GM21529 (cell line): ENCODE data around the gene KCNQ2.
"Not testable (repeated sequence)": the region's sequence is repeated elsewhere in the genome, so short reads cannot be mapped to it uniquely, and the experiment has no call there.

Source experiments
- ATAC-seq: cut with Tn5 transposase; IDR thresholded peaks from one replicate; pipeline ENCODE4 v1.9.1; 2021; ENCODE audit not compliant: unreplicated experiment

The KCNQ2 gene

DNA sequence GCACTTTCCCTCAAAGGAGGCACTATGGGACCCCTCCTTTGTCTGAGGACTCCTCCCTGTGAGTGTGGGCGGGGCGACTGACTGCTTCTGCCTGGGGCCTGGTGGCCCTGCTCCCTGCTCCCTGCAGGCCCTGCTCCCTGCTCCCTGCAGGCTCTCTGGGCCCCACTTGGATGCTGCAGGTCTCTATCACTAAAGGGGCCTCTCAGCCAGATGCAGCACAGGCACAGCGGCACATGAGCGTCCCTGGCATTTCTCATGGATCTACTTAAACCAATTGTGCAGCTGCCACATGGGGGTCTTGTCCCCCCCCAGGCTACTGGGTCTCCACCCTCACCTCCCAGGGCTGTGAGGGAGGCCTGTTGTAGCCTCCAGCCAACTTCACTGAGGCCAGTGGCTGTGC lies 18.6 kb upstream of the KCNQ2 start:
- ATAC-seq: no peak

DNA sequence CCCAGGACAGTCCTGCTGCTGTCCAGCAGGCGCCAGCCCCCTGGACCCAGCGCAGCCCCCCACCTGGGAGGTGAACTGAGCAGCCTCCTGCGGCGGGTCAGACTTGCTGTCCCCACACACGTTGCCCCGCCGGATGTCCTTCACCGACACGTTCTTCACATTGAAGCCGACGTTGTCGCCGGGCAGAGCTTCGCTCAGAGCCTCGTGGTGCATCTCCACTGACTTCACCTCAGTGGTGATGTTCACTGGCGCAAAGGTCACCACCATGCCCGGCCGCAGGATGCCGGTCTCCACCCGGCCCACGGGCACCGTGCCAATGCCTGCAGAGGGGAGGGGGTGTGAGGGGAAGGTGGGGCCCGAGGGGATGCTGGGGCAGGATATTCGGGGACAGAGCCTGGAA lies 18.0 kb upstream of the KCNQ2 start:
- no peak for ATAC-seq

DNA sequence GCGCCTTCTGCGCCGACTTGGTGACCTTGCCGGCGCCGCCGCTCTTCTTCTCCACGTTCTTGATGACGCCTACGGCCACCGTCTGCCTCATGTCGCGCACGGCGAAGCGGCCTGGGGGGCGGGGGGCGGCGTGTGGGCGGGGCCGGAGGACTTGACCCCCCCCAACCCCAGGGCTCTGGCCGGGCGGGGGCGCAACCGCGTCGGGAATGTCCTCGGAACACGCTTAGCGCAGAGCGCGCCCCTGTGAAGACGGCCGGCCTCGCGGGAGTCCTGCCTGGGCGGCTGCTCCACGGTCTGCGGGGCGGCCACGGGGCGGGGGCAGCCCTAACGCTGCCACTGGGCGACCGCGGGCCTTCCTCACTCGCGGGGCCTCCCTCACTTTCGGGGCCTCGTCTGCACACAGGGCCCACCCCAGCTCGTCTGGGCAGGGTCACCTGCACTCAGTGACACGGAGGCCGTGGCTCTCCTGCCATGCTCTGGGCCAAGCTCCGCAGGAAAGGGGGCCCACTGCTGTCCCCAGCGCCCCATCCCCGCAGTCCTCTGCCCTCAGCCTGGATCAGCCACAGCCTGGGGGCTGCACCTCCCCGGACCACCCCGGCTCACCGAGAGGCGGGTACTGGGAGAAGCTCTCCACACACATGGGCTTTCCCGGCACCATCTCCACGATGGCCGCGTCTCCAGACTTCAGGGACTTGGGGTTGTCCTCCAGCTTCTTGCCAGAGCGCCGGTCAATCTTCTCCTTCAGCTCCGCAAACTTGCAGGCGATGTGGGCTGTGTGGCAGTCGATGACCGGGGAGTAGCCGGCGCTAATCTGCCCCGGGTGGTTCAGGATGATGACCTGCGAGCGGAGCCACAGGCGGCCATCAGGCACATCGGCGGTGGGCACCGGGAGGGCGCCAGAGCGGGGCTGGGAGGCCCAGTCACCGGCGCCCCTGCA lies 16.1 kb upstream of the KCNQ2 start:
- no peak for ATAC-seq

DNA sequence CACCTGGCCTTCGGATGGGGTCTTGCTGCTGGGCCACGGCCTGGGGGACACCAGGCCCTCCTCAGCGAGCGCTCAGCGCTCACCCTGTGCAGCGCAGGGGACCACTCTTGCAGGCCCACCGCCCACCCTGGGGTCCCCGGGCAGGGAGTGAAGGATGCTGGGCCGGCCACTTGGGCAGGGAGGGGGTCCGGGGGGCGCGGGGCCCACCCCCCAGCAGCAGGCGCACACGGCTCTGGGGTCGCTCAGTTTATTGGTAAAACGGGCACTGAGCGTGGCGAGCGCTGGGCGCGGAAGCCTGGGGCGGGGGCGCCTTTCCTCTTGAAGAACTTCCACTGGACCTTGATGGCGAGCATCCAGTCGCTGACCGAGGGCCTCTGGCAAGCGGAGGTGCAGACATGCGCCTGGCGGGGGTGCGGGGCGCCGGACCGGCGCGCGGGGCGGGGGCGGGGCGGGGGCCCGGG lies 15.4 kb upstream of the KCNQ2 start:
- ATAC-seq: no peak

DNA sequence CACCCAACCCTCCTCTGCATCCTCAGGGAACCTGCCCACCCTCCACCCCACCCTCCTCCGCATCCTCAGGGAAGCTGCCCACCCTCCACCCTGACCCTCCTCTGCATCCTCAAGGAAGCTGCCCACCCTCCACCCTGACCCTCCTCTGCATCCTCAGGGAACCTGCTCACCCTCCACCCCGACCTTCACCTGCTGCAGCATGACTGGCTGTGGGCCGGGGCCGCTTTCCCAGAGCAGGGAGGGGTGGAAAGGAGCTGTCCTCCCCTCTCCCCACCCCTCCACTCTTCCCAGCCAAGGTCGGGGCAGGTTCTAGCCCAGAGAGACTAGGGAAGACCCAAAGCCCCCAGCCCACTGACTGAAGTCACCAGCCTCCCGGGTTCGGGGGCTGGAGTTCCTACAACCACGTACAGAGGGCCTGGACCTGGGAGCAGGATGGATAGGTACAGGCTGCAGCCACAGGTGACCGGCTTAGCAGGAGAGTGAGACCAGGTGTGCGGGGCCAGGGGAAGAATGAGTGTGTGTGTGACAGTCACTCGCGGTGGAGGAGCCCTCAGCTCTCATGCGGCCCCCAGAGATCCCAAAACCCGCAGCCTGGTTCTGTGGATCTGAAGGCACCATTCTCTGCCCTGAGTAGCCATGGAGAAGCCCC lies 14.8 kb upstream of the KCNQ2 start:
- no peak for ATAC-seq

DNA sequence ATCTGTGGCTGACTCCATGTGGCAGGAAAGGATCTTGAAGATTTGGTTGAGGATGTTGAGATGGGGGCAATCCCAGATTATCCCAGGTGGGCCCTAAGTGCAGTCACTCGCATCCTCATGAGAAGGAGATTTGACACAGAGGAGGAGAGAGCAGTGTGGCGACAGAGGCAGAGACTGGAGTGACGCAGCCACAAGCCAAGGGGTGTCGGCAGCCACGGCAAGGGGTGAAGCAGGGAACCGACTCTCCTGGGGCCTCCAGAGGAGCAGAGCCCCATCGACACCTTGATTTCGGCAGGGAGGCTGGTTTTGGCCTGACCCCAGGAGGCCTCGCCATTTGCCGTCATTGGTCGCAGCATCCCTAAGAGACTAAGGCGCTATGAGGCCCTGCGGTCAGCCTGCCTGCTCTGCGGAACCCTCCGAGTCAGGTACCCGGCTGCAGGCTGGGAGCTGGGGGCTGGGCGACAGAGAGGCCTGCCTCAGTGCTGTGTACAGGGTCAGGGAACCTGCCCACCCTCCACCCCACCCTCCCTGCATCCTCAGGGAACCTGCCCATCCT lies 13.9 kb upstream of the KCNQ2 start:
- ATAC-seq: no peak

DNA sequence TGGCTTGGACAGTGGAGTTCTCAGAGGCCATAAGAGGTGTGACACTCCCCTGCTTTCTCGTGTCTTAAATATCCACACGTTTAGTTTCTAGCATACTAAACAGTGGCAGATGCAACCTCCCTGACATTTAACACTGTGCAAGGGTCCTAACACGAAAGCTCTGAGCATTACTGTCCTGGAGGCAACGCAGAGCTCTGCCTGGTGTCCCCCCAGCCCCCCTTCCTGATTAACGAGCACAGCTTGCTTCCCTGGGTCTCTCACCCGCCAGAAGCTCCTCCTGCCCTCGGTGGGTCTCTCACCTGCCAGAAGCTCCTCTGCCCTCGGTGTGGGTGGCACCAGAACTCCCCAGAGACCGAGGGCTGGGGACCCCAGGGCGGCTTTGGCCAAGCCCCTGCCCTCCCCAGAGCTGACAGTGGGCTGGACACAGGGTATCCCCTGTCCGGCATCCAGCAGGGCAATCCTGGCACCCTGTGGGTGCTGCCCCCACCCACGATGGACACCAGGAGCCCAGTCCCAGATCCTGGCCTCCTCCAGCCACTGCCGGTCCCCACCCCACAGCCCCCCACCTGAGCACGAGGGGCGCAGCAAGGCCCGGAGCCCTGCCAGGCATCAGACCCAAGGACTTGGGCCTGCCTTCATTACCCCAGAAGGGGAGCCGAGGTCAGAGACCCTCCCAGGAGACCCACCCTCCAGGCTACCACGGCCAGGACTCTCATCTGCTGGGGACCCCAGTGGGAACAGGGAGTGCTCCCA lies 12.4 kb upstream of the KCNQ2 start:
- ATAC-seq: no peak

DNA sequence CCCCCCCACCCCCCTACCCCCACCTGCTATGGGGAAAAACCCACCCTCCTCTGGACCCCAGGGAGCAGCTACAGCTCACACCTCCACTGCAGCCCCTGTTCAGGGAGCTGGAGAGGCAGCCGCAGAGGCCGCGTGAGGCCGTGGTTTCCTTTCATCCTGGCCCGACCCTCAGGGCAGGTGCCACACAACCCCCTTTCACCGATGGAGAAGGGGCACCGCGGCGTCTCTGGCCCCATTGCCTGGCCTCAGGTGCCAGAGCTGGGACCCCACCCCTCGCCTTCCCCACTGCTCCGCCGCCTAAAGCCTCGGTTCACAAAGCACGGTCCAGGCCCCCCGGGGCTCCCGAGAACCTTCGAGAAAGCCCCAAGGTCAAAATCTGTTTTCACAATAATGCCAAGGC lies 11.8 kb upstream of the KCNQ2 start:
- ATAC-seq: no peak

DNA sequence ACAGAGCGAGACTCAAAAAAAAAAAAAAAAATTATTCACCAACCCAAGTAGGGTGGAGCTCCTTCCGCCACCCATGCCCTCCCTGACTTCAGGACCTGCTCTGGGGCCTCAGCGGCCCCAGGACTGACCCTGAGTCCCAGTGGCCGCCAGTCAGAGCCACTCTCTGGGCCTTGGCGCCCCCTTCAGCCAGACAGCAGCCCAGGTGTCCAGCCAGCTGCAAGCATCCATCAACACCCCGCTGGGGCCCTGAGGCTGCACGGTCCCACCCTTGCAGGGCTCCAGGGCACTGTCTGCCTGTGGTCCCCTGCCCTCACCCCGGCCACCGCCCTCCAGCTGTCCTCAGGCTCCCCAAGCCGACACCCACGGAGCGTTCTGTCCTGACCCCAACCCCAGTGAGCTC lies 11.4 kb upstream of the KCNQ2 start:
- no peak for ATAC-seq

DNA sequence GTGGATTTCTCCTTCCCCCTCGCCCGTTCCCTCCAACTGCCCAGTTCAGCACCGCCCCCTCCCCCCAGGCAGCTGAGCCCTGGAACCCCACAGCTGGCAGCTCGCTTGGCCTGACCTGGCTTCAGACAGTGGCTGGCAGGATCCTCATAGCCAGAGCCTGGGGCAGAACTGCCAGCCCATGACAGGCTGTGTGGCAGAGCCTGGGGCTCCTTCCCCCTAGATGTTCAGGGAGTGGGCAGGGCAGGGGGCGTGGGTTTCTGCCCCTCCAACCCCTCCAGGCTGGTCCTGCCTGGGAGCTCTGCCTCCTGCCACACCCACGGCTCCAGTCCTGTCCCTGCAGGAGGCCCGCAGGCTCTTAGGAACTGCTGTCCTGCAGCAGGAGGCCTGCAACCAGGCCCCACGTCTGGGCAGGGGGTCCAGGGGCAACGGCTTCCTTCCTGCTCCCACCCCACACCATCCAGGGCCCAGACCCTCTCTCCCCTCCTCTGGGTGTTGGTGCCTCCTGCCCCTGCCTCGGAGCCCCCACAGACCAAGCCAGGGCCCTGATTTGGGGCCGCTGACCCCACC lies 9.6 kb upstream of the KCNQ2 start:
- ATAC-seq: no peak

DNA sequence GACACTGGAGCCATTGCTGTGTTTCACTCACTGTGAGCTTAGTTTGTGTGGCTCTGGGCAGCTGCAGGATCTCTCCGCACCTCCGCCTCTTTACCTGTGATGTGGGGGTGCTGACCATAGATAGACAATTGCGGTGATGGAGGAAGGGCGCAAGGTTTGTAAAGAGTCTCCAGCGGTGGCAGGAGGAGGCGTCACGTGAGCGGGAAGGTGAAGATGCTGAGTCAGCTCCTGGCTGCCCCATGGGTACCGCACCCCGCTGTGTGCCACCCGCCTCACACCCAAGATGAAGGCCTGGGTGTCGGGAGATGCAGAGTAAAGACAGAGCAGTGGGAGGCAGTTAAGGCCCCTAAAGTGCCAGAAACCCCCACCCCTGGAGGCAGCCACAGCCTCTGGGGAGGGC lies 9.0 kb upstream of the KCNQ2 start:
- ATAC-seq: no peak

DNA sequence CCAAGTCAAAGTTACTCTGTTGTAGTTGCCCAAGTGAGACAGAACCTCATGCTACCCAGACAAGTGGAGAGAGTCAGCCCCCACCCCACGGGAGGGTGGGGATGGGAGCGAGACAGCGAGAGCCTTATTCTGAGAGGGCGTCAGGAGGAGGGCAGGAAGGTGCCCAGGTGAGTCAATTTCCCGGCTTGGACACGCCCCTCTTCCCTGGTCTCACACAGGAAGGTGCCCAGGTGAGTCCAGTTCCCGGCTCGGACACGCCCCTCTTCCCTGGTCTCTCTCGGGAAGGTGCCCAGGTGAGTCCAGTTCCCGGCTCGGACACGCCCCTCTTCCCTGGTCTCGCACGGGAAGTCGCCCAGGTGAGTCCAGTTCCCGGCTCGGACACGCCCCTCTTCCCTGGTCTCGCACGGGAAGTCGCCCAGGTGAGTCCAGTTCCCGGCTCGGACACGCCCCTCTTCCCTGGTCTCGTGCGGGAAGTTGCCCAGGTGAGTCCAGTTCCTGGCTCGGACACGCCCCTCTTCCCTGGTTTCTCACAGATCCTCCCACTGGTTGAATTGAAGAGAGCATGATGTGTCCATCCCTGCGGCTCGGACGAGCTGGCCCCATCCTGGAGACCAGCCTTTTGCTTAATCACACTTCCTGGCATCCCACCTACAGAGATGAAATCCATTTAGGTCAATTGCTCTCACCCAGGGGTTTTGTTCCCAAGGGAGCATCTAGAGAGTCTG lies 7.4 kb upstream of the KCNQ2 start:
- not testable (repeated sequence) for ATAC-seq

DNA sequence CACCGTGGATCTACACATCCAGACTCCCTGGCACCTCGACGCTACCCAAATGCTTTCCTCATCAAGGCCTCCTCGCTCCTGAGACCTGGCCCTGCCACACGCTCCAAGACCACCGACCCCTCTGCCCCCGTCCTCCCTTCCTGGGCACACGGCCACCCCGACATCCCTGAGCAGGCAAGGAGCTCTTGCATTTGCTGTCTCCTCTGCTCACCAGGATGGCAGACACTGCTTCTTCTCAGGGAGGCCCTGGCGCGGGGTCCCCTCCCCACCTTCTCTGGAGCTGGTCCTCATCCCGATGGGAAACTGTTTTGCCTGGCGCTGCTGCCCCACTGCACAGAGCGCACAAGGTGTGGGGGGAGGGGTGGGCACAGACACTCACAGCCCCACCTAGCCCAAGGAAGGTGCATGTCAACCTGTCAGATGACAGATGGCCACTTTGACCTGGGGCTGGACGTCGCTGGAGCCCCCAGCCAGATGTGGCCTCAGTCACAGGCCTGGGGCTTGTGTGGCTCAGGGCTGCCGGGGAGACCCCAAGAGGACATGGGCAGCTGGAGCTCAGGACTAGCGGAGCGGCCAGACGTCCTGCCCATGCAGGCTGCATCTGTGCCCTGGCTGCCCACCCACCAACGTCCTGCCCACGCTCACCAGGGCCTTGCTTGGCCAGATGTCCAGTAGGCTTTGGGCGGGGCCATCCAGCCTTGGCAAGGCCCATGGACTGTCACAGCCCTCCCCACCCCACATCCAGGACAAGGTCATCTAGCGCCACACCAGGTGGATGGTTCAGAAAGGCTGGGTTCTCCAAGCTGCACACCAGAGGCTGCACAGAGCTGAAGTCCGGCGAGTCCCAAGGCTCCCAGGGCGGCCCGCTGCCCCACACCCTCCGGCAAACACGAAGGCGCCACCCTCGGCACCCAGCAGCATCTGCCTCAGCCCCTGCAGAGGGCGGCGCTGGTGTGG lies 6.2 kb upstream of the KCNQ2 start:
- ATAC-seq: no peak

DNA sequence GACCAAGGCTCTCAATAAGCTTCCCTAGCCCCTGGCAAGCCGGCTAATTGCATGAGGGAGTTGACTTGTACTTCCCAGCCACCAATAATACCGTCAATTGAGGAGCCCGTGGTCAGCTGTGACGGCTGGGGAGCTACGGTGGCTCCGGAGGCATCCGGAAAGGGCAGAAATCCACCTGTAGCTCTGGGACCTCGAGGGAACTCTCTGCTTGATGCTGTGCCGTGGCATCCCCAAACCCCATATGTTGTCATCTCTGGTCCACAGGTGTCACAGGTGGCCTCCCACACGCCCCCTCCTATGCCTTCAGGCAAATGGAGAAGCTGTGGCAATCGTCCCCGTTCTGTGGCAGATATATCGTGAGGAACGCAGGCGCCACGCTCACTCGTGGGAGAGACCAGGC lies 5.5 kb upstream of the KCNQ2 start:
- ATAC-seq: no peak

DNA sequence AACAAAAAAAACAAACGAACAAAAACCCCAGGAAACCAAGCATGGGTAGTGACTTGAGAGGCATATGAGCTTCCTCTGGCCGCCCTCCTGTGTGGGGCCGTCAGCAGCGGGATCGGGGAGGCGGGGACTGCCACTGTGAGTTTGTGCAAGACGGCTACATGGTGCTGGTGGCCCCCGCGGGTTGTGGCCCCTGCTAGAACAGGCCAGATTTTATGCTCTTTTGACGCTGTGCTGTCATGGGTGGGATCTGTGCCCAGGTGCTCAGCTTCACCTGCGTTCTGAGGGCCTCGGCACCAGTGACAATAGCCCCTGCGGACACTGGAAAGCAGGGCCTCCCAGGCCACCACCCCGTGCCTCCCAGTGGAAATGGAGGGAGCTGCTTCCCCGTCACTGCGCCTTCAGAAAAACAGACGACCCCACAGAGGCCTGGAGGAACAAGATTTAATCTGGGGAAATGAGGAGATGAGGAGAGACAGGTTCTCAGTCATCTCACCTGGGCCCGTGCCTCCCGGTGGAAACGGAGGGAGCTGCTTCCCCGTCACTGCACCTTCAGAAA lies 4.7 kb upstream of the KCNQ2 start:
- ATAC-seq: no peak

DNA sequence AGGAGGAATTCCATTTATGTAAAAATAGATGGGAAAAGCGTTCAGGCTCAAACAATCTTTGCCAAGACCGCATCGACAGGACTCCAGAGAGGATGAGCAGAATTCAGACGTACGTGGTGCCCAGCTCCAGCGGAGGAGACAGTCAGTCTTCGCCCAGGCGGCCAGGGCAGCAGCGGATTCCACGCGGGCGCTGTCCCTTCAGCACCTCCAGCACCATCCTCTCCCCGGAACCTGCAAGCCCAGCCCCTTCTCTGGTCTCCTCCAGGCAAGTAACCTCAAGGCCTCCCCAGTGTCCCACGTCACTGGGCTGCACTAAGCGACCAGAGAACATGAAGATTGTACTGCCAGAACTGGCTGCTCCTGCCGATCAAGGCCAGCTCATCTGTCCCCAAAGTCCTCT lies 2.8 kb upstream of the KCNQ2 start:
- no peak for ATAC-seq

DNA sequence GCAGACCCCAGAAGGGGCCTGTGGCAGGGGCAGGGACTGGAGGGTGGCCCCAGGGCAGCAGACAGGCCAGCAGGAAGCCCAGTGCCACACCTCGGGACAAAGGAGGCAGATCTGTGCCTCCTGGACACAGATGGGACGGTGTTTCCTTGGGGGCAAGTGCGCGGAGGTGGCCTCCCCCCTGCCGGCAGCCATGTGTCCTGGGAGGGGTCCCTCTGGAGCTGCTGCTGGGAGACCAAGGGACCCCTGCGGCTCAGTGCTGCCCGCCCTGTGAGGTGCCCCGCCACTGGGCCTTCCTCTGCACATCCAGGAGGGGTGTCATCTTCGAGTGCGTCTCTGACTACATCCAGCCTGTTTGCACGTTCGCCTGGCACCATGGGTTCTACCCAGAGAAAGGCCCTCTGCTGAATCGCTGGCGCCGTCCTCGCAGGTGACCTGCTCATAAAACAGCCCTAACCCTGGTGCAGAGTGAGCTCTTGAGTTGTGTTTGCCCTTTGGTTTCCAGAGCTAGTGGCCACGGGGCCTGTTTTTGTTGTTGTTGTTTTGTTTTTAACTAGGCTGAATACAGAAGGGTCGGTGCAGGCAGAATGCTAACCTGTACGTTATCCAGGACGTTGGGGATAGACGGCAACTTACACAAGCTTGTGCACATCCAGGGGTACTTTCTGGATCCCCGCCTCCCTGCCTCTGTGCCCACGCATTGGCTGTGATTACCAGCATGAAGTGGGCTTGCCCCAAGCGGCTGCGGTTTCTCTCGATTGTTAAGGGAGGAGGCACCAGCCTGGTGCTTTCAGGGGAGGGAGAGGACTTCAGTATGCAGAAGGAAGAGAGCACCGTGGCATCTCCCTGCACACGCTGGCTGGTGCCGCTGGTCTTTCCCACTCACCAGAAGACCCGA lies 1.3 kb upstream of the KCNQ2 start:
- no peak for ATAC-seq

DNA sequence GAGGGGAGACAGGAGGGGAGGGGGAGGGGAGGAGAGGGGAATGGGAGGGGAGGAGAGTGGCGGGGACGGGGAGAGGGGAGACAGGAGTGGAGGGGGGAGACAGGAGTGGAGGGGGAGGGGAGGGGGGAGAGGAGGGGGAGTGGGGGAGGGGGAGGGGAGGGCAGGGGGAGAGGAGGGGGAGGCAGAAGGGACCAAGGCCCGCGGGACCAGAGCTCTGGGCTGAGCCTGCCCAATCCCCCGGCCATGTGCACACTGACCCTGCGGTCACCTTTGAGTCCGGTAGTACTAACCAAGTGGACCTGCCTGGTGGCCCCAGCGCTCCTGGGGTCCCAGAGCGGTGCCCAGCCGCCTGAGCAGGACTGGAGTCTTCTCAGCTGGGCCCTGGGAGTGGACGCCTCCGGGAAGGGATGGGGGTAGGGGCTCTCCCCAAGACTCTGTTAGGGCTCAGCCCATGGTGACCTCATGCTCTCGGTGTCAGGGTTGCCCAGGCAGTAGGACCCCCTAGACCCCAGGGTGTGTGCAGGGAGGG lies 471 bp upstream of the KCNQ2 start:
- ATAC-seq: no peak
